Panc1 (cell line): ENCODE data around the gene CCL13. TPM values are rescaled to one million over a fixed set of nuclear protein-coding genes. Genes with fewer than 3 reads are reported as not detected.

Experiments used
- ATAC-seq: fragments of 200-7000 bp; cut with Tn5 transposase; 2 replicates; pipeline ENCODE4 v1.9.1; 2020; ENCODE audit warnings: mild to moderate bottlenecking, moderate library complexity
- BruUV-seq: library from RNA; stranded (reverse); fragments of 400-500 nt; replicated peaks from 2 replicates; lab custom pipeline; 2021; lab: Mats Ljungman, UMichigan
- CTCF ChIA-PET: fragments of 300-600 bp; sonication (Branson Sonifier 250); formaldehyde crosslinking; loops from one replicate; lab custom pipeline; 2022; ENCODE audit warnings: antibody characterized with exemption; lab: Charles Lee
- POLR2A ChIA-PET: fragments of 300-600 bp; sonication (Branson Sonifier 250); formaldehyde crosslinking; loops from one replicate; lab custom pipeline; 2022; ENCODE audit warnings: antibody characterized with exemption; lab: Charles Lee
- DNase-seq: peaks from one replicate; pipeline ENCODE4 v3.0.0-alpha.2; 2010; ENCODE audit warnings: low read depth, low spot score
- H3K27ac ChIP-seq: 2 replicates; pipeline ENCODE4 v1.5.1; 2011; ENCODE audit warnings: mild to moderate bottlenecking, low read length, inconsistent platforms
- H3K27me3 ChIP-seq: fragments of 200-500 bp; sonication (Bioruptor generic); 2 replicates; pipeline ENCODE4 v1.6.0; 2014; ENCODE audit warnings: low read length, inconsistent platforms; ENCODE audit not compliant: control insufficient read depth, insufficient read depth
- H3K36me3 ChIP-seq: fragments of 200-500 bp; sonication (Bioruptor generic); 2 replicates; pipeline ENCODE4 v1.5.1; 2014; ENCODE audit warnings: inconsistent platforms, mild to moderate bottlenecking, low read length, moderate library complexity; ENCODE audit not compliant: control insufficient read depth, insufficient read depth
- H3K4me1 ChIP-seq: 2 replicates; pipeline ENCODE4 v1.5.1; 2011; ENCODE audit warnings: inconsistent platforms, mild to moderate bottlenecking, low read length, moderate library complexity; ENCODE audit not compliant: control insufficient read depth, insufficient read depth
- H3K4me3 ChIP-seq, 2 experiments: 2 replicates each; pipeline ENCODE4 v1.5.1; 2011 to 2012; ENCODE audit warnings: low read depth in 2 of 2, low read length in 2 of 2, mild to moderate bottlenecking in 2 of 2, inconsistent platforms in 1 of 2, moderate library complexity in 1 of 2
- H3K9me3 ChIP-seq: fragments of 200-500 bp; sonication (Bioruptor generic); 2 replicates; pipeline ENCODE4 v1.5.1; 2014; ENCODE audit warnings: low read depth, mild to moderate bottlenecking, inconsistent platforms, low read length, moderate library complexity; ENCODE audit not compliant: control insufficient read depth, insufficient read depth
- CTCF ChIP-seq: fragments of 450-650 bp; IDR thresholded peaks from 2 replicates; pipeline ENCODE4 v1.5.1; 2017; ENCODE audit warnings: mild to moderate bottlenecking
- POLR2AphosphoS5 ChIP-seq: IDR thresholded peaks from 2 replicates; pipeline ENCODE4 v1.6.1; 2012; ENCODE audit warnings: mild to moderate bottlenecking, low read depth, low read length, moderate library complexity
- SIN3A ChIP-seq: IDR thresholded peaks from 2 replicates; pipeline ENCODE4 v1.6.1; 2012; ENCODE audit warnings: low read depth, mild to moderate bottlenecking, low read length, moderate library complexity, borderline replicate concordance; ENCODE audit not compliant: insufficient read depth
- TCF7L2 ChIP-seq: IDR thresholded peaks from 2 replicates; pipeline ENCODE4 v1.6.1; 2011; ENCODE audit warnings: mild to moderate bottlenecking, low read depth, low read length, inconsistent platforms
- in situ Hi-C: cut with HindIII; loops from 2 replicates; pipeline ENCODE4 v1.10.0; 2016; ENCODE audit warnings: low sequenced_read_pairs, low pct_unique_long_range_greater_than_20kb
- intact Hi-C: fragments of 100-400 bp; cut with micrococcal nuclease; formaldehyde crosslinking; loops from one replicate; pipeline ENCODE4 v1.10.0; 2022; ENCODE audit not compliant: unreplicated experiment
- total RNA-seq: library from RNA; stranded (reverse); gene quantifications from one replicate; pipeline ENCODE4 v1.2.1, GENCODE V29; 2021; ENCODE audit not compliant: unreplicated experiment
- TF ChIP-seq, protein P1 (sequence below), 2 experiments: IDR thresholded peaks; 2 replicates each; pipeline ENCODE4 v1.6.1; 2011 to 2012; ENCODE audit warnings: low read depth in 2 of 2, control low read depth in 1 of 2, low read length in 1 of 2, mild to moderate bottlenecking in 1 of 2, moderate library complexity in 1 of 2; ENCODE audit not compliant: insufficient read depth in 1 of 2

The CCL13 gene
- total RNA-seq, 1 experiment from 2014 or later = not detected

DNA sequence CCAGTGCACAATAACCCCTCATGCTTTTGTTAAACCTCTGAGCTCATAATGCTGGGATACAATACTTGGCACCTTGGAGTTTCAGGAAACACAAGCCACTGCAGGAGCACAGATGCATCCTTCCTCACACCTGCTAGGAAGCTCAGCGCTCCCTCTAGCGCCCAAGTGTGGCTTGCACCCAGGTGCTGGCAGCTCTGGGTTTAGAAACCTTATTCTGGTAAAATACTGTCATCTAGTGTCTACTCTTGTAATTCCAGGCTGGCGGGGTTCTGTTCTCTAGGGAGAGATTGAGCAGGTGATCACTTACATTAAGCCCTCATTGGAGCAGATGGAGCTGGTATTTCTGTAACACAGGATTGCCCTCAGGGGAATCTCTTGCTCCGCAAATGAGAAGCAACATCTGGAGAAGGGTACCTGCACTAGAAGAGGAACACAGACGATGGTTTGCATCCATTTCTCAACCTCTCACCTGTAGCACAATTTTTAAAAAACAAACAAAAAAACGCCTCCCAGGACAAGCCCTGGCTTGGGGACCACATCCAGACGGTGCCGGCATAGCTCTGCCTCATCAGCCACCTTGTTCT, 5.3 kb downstream of the CCL13 start:
- no TSS peak for BruUV-seq
- Histone ChIP-seq H3K36me3 (no peaks in the 10 kb centered on the region), H3K27me3 (no peaks in the 10 kb centered on the region), H3K9me3 (no peaks in the 10 kb centered on the region), H3K4me1 (no peaks in the 10 kb centered on the region; the same call in 1 of the 2 replicates), H3K27ac (no peak overlapping the region; the same call in 1 of the 2 replicates), H3K4me3 (no peak overlapping the region)
- TF ChIP-seq, protein P1, sequence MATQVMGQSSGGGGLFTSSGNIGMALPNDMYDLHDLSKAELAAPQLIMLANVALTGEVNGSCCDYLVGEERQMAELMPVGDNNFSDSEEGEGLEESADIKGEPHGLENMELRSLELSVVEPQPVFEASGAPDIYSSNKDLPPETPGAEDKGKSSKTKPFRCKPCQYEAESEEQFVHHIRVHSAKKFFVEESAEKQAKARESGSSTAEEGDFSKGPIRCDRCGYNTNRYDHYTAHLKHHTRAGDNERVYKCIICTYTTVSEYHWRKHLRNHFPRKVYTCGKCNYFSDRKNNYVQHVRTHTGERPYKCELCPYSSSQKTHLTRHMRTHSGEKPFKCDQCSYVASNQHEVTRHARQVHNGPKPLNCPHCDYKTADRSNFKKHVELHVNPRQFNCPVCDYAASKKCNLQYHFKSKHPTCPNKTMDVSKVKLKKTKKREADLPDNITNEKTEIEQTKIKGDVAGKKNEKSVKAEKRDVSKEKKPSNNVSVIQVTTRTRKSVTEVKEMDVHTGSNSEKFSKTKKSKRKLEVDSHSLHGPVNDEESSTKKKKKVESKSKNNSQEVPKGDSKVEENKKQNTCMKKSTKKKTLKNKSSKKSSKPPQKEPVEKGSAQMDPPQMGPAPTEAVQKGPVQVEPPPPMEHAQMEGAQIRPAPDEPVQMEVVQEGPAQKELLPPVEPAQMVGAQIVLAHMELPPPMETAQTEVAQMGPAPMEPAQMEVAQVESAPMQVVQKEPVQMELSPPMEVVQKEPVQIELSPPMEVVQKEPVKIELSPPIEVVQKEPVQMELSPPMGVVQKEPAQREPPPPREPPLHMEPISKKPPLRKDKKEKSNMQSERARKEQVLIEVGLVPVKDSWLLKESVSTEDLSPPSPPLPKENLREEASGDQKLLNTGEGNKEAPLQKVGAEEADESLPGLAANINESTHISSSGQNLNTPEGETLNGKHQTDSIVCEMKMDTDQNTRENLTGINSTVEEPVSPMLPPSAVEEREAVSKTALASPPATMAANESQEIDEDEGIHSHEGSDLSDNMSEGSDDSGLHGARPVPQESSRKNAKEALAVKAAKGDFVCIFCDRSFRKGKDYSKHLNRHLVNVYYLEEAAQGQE (IDR thresholded peaks at IDR 0.05; ENCODE audit: insufficient read depth in 1 of 2, low read depth in 2 of 2, low read length in 1 of 2) = peak in 1 of 2 experiments; percentile 29; a peak in 1 of 4 replicates
- TF ChIP-seq POLR2AphosphoS5 (no peak; the same call in 1 of the 2 replicates), TCF7L2 (no peak), CTCF (peak; percentile 99), SIN3A (no peak)
- POLR2A ChIA-PET = interaction anchor here (0.6 kb wide), 2 partner anchors 58 to 104 kb away, joined by 3 read pairs; no protein-coding TSS in a partner anchor
- ATAC-seq (peak; percentile 97), DNase-seq (peak; percentile 78)
- CTCF ChIA-PET = interaction anchor here (0.6 to 3.4 kb wide), 28 partner anchors 9 to 434 kb away, joined by 3 to 90 read pairs (median 4); partner anchors contain the start of gene CCL2
- in situ Hi-C loops = no loop called here
- intact Hi-C loops = loop anchor here (1.0 to 10.0 kb wide), 2 partner anchors 161 to 587 kb away; no protein-coding TSS in a partner anchor

DNA sequence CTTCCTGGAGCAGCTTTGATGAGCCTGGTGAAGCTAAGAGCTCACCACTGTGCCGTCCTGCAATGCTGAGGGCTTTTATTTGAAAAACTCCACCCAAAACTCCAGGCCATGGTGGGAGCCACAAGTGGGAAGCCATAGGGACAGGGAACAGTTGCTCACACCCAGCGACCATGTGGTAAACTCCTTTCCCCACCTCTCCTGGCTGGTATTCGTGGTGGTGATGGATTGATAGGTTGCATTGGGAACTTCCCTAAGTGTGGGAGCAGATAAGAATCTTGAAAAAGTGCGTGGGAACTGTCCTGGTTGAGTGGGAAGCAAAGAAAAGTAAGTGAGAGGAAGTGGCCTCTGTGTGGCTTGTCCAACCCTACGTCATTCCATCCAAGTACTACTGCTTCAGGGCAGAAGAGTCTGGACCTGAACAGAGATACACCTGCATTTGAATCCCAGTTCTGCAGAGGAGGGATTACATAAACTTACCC, 6.9 kb downstream of the CCL13 start, which contains the start of gene CCL1:
TSS of gene CCL1 (minus strand) at position 51 of the 479 bp plus-strand sequence. CDS start 72 bp downstream, outside the sequence.
- no peaks in the 10 kb centered on the region for H3K27me3 ChIP-seq
- ChIA-PET POLR2A (no interaction called here), CTCF (interaction anchor here (0.6 to 0.7 kb wide), 2 partner anchors 163 to 170 kb away, joined by 3 to 4 read pairs; no protein-coding TSS in a partner anchor)
- H3K4me3 ChIP-seq = no peak within 1 kb of the TSS
- H3K9me3 ChIP-seq = no peaks in the 10 kb centered on the region
- intact Hi-C loops (loop anchor here (10.0 kb wide), 1 partner anchor 588 kb away; no protein-coding TSS in a partner anchor), in situ Hi-C loops (no loop called here)
- H3K36me3 ChIP-seq = no peaks in the 10 kb centered on the region
- TF ChIP-seq TCF7L2 = no peak
- no peak for TF ChIP-seq CTCF
- TF ChIP-seq SIN3A = no peak
- no peak for TF ChIP-seq POLR2AphosphoS5
- TF ChIP-seq, protein P1 (IDR thresholded peaks at IDR 0.05; ENCODE audit: insufficient read depth in 1 of 2, low read depth in 2 of 2, low read length in 1 of 2) = no peak
- no peaks in the 10 kb centered on the region; the same call in 1 of the 2 replicates for H3K4me1 ChIP-seq
- ATAC-seq = no peak
- no peak for DNase-seq
- BruUV-seq = no TSS peak
- no peak within 1 kb of the TSS for H3K27ac ChIP-seq
